Colonic mucosa (tissue), 4 donors: Measurements from ENCODE around the gene PARM1. TPM values are rescaled to one million over a fixed set of nuclear protein-coding genes. Genes with fewer than 3 reads are reported as not detected.

Experiments used
- DNase-seq: peaks from one replicate; pipeline ENCODE4 v3.0.0-alpha.2; 2020
- H3K27ac ChIP-seq: fragments of 200-600 bp; one replicate; pipeline ENCODE4 v1.8.0; 2021
- H3K27me3 ChIP-seq: fragments of 200-600 bp; one replicate; pipeline ENCODE4 v1.8.0; 2021
- H3K36me3 ChIP-seq: fragments of 200-600 bp; one replicate; pipeline ENCODE4 v1.8.0; 2021
- H3K4me1 ChIP-seq: fragments of 200-600 bp; one replicate; pipeline ENCODE4 v1.8.0; 2021; ENCODE audit warnings: mild to moderate bottlenecking
- H3K4me3 ChIP-seq: fragments of 200-600 bp; one replicate; pipeline ENCODE4 v1.8.0; 2021
- H3K9ac ChIP-seq, 2 donors: one replicate each; pipeline ENCODE4 v1.7.0; 2013; ENCODE audit warnings: control low read depth in 2 of 2, low read depth in 2 of 2, low read length in 2 of 2
- H3K9me3 ChIP-seq: fragments of 200-600 bp; one replicate; pipeline ENCODE4 v1.8.0; 2021
- CTCF ChIP-seq: fragments of 200-600 bp; IDR thresholded peaks from one replicate; pipeline ENCODE4 v1.8.0; 2022; ENCODE audit warnings: antibody characterized with exemption, mild to moderate bottlenecking
- intact Hi-C: fragments of 100-400 bp; cut with DNase I; formaldehyde crosslinking; loops from one replicate; pipeline ENCODE4 v1.14.1; 2022
- total RNA-seq, 2 donors: library from RNA; stranded (reverse); fragmentation: NEBNext Ultra II Directional in 1 of 2; extraction: Animal tissue kit (Norgen Biotek cat#: 25700) in 1 of 2; gene quantifications; one replicate each; pipeline ENCODE4 v1.2.1, GENCODE V29; 2021
- donor health status: healthy.
- donor health status: DM: no; HTN: no; CAD: no.
- donor health status: DM: no; HTN: no; CAD: no.

PARM1 gene
- total RNA-seq, 2 donors from 2014 or later = 165 to 280 TPM

DNA sequence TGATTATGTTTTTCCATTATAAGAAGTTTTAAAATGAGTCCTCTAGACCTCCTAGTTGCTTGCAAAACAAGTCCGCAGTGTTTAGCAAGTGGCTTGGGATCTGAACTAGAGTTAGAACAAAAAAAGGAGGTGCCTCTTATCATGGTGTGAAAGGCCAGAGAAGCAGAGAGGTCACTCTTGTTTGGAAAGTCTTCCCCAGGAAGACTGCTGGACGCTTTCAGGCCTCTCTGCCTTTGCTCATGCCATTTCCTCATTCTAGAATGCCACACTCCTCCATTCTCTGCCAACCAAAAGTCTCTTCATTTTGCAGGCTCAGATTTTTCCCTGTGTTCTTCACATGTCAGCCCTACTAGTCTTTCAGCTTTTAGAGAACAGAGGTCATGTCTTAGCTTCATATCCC lies 14.9 kb downstream of the PARM1 start:
- TF ChIP-seq CTCF = no peak
- intact Hi-C loops = no loop called here
- DNase-seq = no peak

DNA sequence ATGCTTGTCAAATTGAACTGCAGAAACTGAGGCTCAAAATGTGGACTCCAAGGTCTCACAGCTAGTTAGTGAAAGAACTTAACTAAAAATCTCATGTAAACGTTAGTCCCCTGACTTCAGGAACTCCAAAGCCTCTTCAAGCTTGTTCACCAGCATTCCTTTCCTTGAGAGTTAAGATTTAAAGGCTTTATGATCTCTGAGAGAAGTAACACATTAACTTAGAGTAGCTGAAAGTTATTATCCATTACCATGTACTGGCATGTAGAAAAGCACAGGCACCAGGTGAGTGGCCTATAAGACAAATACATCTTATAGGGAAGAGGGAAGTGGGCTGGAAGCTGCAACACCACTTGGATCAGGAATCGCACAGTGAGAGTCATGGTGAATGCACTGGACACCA lies 15.3 kb downstream of the PARM1 start:
- DNase-seq = peak; percentile 38
- Histone ChIP-seq H3K4me3 (no peak overlapping the region), H3K9ac (no peak overlapping the region), H3K4me1 (no peaks in the 10 kb centered on the region), H3K27me3 (no peaks in the 10 kb centered on the region), H3K27ac (peak overlapping the region; percentile 64), H3K36me3 (no peaks in the 10 kb centered on the region), H3K9me3 (no peaks in the 10 kb centered on the region)
- intact Hi-C loops = no loop called here
- no peak for TF ChIP-seq CTCF

More for the DNA sequence above, 14.9 kb downstream of the PARM1 start:
- Histone ChIP-seq H3K9ac (no peak overlapping the region), H3K27me3 (no peaks in the 10 kb centered on the region), H3K27ac (peak overlapping the region; percentile 64), H3K4me3 (no peak overlapping the region), H3K4me1 (no peaks in the 10 kb centered on the region), H3K36me3 (no peaks in the 10 kb centered on the region), H3K9me3 (no peaks in the 10 kb centered on the region)

GRCh38 chr4:74950200-74950599 lies 17.3 kb downstream of the PARM1 start:
- Histone ChIP-seq H3K27ac (no peak overlapping the region), H3K4me1 (no peaks in the 10 kb centered on the region), H3K27me3 (no peaks in the 10 kb centered on the region), H3K9ac (no peak overlapping the region), H3K36me3 (no peaks in the 10 kb centered on the region), H3K4me3 (no peak overlapping the region), H3K9me3 (no peaks in the 10 kb centered on the region)
- TF ChIP-seq CTCF = no peak
- DNase-seq = no peak
- intact Hi-C loops = loop anchor here (5.0 kb wide), 1 partner anchor 52 kb away; no protein-coding TSS in a partner anchor

- H3K4me1 ChIP-seq = no peaks in the 10 kb centered on the region
- no peak overlapping the region for H3K9ac ChIP-seq
- H3K27me3 ChIP-seq = no peaks in the 10 kb centered on the region
- H3K9me3 ChIP-seq = no peaks in the 10 kb centered on the region
- no peak for DNase-seq
- intact Hi-C loops = loop anchor here (5.0 kb wide), 1 partner anchor 51 kb away; no protein-coding TSS in a partner anchor
- H3K4me3 ChIP-seq = no peak overlapping the region
- TF ChIP-seq CTCF = no peak
- no peaks in the 10 kb centered on the region for H3K36me3 ChIP-seq
- no peak overlapping the region for H3K27ac ChIP-seq
These were observed 18.0 kb downstream of the PARM1 start for GRCh38 chr4:74950882-74951281.

- intact Hi-C loops = loop anchor here (5.0 kb wide), 1 partner anchor 49 kb away; no protein-coding TSS in a partner anchor
- no peak overlapping the region for H3K4me3 ChIP-seq
- no peaks in the 10 kb centered on the region for H3K9me3 ChIP-seq
These were observed 20.7 kb downstream of the PARM1 start for GRCh38 chr4:74953647-74954046.

More at GRCh38 chr4:74953647-74954046, 20.7 kb downstream of the PARM1 start:
- Histone ChIP-seq H3K27me3 (no peaks in the 10 kb centered on the region), H3K4me1 (no peaks in the 10 kb centered on the region), H3K36me3 (no peaks in the 10 kb centered on the region), H3K9ac (no peak overlapping the region), H3K27ac (no peak overlapping the region)
- no peak for TF ChIP-seq CTCF
- no peak for DNase-seq
